Cerebellar nuclear complex (tissue), 1 donor: ENCODE results near the gene PTPN22.
A peak's percentile ranks its signal among the peaks of the same experiment; 100 is the strongest.

Experiments used
- DNase-seq, 2 experiments: peaks; one replicate each; lab custom pipeline; 2025; lab: John Stamatoyannopoulos, UW

Gene PTPN22

DNA sequence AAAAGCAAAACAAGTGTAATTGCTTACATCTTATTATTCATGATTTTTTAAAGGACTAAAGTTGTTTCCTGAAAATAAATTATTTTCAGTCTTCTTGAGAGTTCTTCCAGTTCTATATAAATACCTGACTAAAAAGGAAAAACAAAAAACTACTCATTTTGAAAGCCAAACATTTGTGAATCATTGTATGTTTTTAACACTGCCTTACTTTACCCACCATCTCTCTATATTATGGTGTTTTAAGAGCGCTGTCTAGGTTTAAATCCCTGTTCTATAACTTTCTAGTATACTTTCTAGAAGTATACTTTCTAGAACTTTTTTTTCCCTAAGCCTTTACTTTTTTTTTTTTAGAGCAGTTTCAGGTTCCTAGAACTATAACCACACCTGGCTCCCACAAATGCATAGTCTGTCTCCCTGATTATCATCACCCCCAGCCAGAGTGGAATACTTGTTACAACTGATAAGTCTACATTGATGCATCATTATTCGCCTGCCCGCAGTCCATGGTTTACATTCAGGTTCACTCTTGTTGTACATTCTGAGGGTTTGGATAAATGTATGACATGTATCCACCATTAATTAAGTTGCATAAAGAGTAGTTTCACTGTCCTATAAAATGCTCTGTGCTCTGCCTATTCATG is 69.0 kb downstream of the PTPN22 start:
- DNase-seq = no peak

DNA sequence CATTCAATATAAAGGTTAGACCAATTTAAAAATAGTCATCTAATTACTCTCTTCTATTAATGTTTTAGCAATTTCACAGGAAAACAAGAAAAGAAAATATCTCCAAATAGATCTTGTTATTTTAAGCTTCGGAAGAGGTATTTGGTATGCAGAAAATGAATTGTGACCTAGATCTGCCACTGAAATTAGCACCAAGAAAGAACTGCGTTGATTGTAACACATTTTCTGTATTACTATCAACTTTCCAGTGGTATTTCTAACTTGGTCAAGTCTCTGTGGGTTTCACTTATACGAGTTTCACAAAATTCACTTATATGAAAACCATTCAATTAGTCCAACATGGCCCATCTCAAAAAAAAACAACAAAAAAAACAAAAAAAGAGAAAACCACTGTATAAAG is 71.0 kb downstream of the PTPN22 start:
- DNase-seq = no peak

DNA sequence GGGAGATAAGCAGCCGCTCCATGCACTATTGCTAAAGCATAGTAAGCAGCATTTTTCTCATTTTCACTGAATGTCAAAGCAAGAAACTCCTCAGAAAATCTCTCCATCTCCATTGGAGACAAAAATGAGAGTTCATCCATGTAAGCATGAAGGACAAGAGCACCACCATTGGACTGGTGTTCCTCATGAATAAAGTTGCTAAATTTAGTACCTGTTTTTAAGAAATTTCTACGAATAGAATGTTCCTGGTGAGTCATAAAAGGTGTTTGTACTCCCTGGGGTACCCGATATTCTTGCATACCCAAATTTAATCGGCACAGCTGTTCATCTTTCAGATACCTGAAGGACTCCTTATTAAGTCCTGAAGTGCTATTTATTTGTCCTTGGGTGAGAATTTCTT is 74.0 kb downstream of the PTPN22 start:
- DNase-seq = no peak

DNA sequence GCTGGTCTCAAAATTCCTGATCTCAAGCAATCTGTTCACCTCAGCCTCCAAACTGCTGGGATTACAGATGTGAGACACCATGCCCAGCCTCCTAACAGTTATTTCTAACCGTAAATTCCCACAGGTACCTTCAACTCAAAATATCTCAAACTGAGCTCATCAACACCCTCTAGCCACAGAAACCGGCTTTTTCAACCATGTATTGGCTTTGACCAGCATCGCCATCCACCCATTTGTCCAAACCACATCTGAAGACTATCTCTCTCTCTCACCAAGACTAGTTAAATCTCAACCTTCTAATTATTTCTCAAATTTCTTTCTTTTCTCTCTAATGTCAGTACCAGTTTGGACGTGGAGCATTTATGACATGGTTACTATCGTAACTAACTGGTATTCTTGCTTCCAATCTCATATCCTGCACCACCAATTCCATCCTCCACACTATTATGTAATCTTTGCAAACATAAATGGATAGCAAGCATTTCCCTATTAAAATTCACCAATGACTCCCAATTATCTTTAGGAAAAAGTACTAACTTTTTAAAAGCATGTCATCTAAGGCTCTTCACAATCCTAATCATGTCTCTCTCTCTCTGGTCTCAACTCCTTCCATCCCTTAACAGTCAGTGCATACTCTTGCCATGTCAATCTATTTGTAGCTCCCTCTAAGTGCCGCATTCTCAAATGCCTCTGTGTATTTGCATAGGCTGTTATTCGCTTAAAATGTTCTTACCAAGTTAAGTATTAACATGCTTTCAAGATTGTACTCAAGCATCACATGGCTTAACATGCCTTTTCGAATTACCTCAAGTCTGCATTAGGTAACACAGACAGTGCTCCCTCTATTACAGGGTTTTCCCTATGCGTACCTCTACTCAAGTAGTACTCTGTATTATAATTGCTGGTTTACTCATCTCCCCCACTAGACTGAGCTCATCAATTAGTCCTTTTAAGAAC is 77.4 kb downstream of the PTPN22 start:
- no peak for DNase-seq

DNA sequence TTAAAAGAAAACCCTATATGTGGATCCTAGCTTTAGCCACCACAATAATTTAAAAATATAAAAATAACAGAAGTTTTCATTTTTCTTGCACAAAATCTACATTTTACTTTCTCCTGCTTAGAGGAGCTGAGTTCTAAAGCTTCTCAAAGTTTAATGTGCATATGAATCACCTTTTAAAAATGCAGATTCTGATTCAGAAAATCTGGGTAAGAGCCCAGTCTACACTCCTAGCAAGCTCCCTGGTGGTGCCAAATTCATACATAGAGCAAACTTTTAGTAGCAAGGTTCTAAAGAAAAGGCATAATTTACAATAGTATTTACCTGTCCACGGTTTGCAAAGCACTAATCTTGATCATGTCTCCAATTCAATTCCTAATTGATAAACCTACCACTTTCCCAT is 78.5 kb downstream of the PTPN22 start:
- DNase-seq = no peak

DNA sequence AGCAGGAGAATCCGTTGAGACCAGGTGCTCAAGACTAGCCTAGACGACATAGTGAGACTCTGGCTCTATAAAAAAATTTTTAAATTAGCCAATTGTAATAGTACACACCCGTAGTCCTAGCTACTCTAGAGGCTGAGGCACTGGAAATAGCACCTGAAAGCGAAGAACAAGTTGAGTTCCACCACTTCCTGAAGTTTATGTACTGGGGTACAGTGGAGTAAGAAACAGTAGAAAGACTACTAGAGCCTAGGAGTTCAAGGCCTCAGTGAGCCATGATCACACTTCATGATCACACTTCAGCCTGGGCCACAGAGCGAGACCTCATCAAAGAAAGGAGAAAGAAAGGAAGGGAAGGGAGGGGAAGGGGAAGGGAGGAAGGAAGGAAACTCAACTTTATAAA is 79.0 kb downstream of the PTPN22 start:
- no peak for DNase-seq

DNA sequence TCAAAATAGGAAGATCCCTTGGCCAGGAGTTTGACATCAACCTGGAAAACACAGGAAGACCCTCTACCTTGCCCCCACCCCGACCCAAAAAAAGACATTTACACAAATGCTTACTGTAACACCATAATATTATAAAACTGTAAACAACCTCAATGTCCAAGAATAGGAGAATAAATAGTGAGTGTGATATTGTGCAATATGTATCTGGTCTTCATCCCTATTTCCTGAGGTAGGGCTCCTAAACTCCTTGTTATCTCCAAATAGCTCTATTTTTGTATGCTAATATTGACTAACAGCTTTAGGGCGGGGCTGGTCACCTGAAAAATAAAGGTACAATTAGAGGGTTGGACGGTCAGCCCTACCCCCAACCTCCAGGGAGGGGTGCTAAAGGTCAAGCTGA is 82.7 kb downstream of the PTPN22 start:
- no peak for DNase-seq

DNA sequence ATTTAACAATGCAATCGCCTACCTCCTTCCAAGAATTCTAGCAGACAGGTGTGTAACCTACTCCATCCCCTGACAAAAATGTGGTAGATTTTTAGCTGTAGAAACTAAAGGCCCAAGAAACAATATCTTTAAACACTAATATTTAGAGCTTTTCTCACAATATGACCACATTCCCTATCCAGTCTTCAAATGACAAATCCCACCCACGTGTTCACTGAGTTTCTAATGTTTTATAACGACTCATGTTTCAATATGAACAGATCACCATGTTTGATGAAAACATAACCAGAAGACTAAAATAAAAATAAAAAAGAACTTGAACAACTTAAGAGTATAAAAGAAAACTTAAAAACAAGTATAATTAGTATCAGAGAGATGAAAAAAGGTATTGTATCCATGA is 83.8 kb downstream of the PTPN22 start:
- DNase-seq = no peak

DNA sequence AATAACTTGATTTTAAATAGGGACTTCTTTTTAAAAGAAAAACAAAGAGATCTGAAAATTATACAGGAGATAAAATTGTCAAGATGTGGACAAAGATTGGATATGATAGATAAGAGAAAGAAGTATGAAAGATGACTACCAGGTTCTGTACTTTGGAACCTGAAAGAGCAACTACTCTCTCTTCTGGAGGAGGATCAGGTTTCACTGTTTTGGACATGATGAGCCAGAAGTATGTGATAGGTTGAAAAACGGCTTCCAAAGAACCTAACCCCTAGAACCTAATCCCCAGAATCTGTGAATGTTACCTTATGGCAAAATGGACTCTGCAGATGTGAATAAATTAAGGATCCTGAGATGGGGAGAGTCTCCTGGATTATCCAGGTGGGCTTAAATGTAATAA is 85.4 kb downstream of the PTPN22 start:
- no peak for DNase-seq

DNA sequence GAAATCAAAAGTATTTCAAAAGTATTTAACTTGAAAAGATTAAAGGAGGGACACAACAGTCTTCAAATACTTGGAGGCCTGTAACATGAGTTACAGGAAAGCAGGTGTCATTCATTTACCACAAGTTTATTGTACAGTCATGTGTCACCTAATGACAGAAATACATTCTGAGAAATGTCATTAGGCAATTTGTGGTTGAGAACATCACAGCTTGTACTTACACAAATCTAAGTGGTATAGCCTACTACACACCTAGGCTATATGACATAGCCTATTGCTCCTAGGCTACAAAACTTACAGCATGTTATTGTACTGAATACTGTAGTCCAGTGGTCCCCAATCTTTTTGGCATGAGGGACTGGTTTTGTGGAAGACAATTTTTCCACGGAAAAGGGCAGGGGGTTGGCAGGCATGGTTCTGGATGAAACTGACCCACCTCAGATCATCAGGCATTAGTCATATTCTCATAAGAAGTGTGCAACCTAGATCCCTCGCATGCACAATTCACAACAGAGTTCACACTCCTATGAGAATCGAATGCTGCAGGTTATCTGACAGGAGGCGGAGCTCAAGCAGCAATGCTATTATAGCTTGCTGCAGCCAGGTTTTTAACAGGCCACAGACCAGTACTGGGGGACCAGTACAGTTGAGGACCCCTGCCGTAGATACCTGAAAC is 87.3 kb downstream of the PTPN22 start:
- DNase-seq = no peak

DNA sequence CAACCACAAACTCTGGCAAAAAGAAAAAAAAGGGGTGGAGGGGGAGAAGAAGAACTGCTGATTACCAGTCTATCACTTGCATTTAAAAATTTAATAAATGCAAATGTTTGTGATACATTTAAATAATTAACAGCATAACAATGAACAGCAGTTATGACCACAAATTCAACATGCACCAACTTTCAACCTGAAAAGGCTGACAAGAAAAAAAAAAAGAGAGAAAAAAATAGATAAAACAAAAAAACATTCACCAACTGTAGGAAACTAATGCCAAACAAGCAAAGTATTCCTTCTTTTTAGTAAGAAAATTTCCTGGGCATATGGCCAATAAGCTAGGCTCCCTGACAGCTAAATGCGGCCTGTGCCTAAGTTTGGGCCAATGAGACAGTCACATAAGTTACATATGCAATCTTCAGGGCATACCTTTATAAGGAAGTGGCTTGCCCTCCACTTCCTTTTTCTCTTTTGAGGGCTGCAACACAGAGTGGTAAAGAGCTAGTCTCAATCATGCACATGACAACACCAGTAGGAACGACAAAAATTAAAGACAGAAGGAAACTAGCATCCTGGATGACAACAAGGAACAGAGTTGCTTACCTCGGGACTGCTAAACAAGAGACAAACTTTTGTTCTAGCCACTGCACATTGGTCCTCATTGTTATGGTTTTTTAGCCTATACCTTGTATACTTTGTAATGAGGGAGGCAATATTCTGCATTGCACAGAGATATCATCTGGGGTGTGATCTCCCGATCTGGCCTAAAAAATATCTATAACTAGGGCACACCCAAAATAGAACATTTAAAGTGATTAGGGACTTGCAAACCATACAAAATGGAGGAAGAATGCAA is 88.0 kb downstream of the PTPN22 start:
- DNase-seq = no peak

DNA sequence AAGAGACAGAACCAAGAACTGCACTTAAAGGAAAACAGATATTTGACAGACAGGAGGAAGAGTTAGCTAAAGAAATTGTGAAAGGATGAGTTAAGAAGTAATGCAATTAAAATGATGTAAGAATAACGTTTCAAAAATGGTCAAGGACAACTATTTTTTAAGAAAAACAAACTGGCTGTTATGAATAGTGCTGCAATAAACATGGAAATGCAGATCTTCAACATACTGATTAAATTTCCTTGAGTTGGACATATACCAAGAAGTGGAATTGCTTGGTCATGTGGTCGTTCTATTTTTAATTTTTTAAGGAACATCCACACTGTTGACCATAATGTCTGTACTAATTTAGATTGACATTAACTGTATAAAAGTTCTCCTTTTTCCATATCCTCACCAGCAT is 89.1 kb downstream of the PTPN22 start:
- no peak for DNase-seq

DNA sequence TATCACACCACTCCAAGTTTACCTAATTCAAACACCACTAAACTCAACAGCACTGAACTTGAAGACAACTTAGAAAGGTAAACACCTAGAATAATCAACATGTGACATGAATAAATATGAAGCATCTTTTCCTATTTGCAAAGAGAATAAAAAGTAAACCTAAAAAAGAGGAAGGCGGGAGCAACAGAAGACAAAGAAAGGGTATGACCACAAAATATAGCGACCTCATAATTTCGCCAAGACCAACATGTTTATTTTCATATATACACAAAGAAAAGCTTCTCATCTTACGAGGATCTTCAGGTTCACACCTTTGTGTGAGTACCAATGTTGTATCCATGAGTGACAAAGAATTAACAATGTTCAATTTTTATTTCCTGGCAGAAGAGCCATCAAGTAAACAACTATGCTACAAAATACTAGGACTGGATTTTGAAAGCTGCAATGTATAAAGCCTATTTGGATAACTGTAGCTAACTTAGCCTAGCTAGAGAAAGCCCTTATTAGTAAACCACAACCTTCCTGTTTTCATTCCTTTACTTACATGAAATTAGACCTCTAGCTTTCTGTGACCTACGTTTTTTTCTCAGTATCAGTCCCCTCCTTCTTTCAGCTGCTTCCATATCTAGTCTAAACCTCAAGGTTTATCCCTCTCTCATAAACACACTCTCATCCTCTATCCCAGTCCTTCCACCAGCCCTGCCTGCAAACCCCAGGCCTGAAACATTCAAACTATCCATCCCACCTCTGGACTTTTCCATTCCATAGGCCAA is 91.0 kb downstream of the PTPN22 start:
- no peak for DNase-seq

DNA sequence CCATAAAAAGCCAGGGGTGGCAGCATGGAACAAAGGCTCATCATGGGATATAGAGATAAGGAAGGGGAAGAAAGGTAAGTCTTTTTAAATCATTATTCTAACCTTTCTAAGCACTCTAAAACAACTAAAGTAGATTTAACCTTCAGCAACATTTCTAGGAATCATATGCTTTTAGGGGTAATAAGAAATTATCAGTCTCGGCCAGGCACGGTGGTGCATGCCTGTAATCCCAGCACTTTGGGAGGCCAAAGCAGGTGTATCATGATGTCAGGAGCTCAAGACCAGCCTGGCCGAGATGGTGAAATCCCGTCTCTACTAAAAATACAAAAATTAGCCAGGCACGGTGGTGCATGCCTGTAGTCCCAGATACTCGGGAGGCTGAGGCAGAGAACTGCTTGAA is 92.0 kb downstream of the PTPN22 start:
- no peak for DNase-seq

DNA sequence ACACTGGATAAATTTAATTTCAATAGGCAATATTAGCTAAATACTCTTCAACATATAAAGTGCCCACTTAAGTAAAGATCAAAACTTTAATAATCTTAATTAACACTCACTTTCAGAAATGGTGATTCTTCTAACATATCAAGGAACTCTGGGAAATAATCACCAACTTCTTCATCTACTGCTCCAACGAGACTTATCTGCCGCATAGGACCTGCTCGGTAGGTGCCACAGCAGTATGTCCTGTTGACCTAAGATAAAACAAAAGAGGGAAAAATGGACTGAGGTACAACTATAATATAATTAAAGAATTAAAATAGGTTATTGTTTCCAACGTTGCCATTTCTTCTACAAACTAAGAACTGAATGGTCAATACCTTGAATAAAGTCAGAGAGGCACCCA is 94.0 kb downstream of the PTPN22 start:
- no peak for DNase-seq

DNA sequence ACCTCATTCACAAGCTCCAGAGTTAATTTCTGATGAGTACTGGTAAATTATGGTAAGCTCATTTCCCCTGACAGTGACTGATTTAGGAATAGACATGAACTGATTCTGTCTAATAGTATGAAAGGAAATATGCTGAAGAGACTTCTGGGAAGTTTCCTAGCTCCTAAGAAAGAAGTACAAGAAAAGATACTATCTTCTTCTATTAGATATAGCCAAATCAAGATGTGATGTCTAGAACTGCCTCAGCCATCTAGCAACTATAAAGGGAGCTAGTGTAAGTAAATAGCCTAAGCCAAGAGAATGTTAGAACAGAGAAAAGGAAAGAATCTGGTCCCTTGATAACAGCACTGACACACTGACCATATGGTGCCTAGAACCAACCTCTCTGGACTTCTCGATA is 101.5 kb downstream of the PTPN22 start:
- DNase-seq = peak in 1 of 2 experiments; percentile 14

DNA sequence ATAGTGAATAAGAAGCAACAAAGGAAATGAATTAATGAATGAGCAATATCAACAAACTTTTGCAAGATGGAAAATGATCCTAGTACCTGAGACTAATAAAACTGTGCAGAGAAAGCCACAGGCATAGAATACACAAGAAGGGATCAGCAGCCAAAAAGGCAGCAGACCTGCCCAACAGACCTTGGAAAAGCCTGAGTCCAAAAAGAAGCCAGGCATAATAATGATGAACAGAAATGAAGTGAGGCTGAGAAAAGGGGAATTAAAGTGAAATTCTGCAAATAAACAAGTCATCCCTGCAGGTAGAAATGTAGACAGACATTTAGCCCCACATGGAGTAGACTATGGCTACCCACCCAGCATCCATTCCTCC is 101.9 kb downstream of the PTPN22 start:
- peak in 1 of 2 experiments; percentile 31 for DNase-seq

DNA sequence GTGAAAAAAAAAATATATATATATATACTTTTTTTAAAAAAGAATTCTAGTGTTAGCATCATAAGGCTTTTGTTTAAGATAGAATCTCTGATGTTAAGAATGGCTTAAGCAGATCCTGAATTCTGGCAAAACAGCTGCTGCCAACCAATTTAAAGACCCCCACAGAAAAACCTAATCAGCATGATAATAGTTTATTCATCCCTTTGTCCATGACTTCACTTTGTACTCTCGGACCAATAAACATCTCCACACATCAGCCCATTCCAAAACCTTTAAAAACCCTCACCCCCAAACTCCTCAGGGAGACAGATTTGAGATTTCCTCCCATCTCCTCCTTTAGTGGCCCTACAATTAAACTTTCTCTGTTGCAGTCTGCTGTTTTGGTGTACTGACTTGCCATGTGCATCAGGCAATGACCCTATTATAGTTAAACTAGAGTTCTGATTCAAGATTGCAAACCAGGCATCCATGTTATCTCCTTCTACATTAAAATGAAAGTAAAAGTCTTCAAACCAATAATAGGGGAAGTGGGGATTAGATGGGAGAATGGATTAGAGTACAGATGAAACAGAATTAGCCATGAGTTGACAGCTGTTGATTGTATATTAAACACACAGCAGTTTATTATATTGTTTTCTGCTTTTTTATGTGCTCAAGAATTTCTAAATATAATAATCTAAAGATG is 102.5 kb downstream of the PTPN22 start:
- no peak for DNase-seq

DNA sequence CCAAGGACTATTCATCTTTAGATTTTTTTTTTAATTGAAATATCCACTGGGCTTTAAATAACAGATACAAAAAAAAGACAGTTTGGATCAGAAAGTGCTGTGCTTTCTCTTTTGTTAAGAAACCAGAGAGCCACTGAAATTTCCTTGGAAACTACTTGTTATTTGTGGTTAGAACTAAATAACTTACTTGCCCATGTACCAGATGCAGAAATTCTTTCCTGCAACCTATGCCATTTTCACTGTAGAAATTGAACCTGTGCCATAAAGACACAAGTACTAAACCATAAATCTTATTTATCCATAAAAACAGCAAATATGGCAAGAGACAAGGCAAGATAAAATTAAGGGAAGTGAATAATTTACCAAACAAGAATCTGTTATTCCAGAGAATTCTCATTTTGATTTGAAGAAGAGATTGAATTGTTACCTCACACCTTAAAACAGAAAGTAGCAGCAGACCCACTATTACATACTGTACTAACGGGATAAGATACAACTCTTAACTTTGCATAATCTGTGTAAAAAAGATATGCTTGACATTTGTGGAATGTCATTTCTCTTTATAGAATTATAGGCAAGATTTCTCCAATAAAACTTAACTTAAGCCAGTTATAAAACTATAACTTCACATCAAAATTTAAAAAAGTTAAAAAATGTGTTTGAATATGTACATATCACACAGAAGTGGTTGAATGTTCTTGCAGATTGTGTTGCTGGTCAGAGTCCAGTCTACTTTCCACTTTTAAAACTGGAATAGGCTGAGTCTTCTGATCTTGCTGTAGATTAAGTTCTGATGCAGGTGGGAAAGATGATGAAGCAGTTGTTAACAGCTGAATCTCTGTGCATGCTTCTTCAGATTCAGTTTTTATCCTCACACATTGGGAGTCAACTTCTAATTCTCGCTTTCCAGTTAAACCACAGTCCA is 105.9 kb downstream of the PTPN22 start:
- no peak for DNase-seq
